Activated CD4-positive, alpha-beta T cell treated with anti-CD3 and anti-CD28 coated beads for 48 hours (primary cell): ENCODE measurements around the gene TUBA1A.
"Not testable (repeated sequence)": the region's sequence is repeated elsewhere in the genome, so short reads cannot be mapped to it uniquely, and the experiment has no call there.

Experiments used
- DNase-seq: peaks from one replicate; pipeline ENCODE4 v3.0.0-alpha.2; 2020

The TUBA1A gene

GRCh38 chr12:49146406-49146805 lies 42.5 kb downstream of the TUBA1A start:
- no peak for DNase-seq

- no peak for DNase-seq
These were observed 44.5 kb downstream of the TUBA1A start for GRCh38 chr12:49144384-49144783.

GRCh38 chr12:49138999-49139398 lies 49.9 kb downstream of the TUBA1A start:
- DNase-seq: no peak

DNA sequence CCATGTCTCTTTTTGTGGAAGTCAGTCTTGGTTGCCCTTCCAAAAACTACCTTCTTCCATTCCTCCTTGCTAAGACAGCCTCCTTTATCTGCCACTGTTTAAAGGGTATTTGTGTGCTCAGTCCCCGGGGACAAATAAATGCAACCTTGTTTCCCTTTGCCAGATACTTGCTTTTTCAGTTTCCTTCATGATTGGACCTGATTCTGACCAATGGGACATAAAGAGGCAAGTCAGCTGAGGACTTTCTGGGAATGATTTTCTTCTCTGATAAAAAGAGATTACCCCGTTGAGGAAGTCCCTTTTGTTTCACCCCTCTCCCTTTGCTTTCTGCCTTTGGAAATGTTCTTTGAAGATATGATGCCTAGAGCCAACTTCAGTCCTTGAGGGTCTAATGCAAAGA lies 50.3 kb downstream of the TUBA1A start:
- no peak for DNase-seq

- DNase-seq: no peak
These were observed 51.4 kb downstream of the TUBA1A start for GRCh38 chr12:49137476-49137875.

- not testable (repeated sequence) for DNase-seq
These were observed 51.9 kb downstream of the TUBA1A start for GRCh38 chr12:49136997-49137396.
